GM12878 (cell line): Measurements from ENCODE around the gene GLS. TPM values are rescaled to one million over a fixed set of nuclear protein-coding genes. Genes with fewer than 3 reads are reported as not detected.

ENCODE experiments used
- ATAC-seq: fragments of 200-7000 bp; cut with Tn5 transposase; 3 replicates; pipeline ENCODE4 v1.9.1; 2020; ENCODE audit warnings: mild to moderate bottlenecking, moderate library complexity
- BruUV-seq: library from RNA; stranded (reverse); fragments of 400-500 nt; replicated peaks from 2 replicates; lab custom pipeline; 2021; lab: Mats Ljungman, UMichigan
- CTCF ChIA-PET: fragments of 300-600 bp; sonication (Branson Sonifier 250); formaldehyde crosslinking; extraction: SDS; loops from one replicate; lab custom pipeline; 2021; ENCODE audit warnings: inconsistent platforms; lab: Yijun Ruan, JAX
- POLR2A ChIA-PET: fragments of 350-600 bp; formaldehyde crosslinking; extraction: SDS; loops from one replicate; lab custom pipeline; 2021; ENCODE audit warnings: inconsistent platforms; lab: Charles Lee
- RAD21 ChIA-PET: fragments of 300-600 bp; sonication (Branson Sonifier 250); formaldehyde crosslinking; loops from one replicate; lab custom pipeline; 2023; ENCODE audit warnings: antibody characterized with exemption; ENCODE audit not compliant: unreplicated experiment; lab: Charles Lee
- SMC1A ChIA-PET: fragments of 300-600 bp; sonication (Branson Sonifier 250); formaldehyde crosslinking; loops from one replicate; lab custom pipeline; 2023; ENCODE audit not compliant: unreplicated experiment, uncharacterized antibody; lab: Charles Lee
- DNase-seq: peaks from one replicate; pipeline ENCODE4 v3.0.0-alpha.2; 2011; ENCODE audit warnings: low read depth, low spot score
- FAIRE-seq: peaks from 3 replicates; lab custom pipeline; 2011; peaks lifted over from hg19 to GRCh38; lab: Jason Lieb, UNC
- H2AFZ ChIP-seq: 2 replicates; pipeline ENCODE4 v1.6.0; 2011; ENCODE audit warnings: low read depth, low read length, control low read depth; ENCODE audit not compliant: control insufficient read depth
- H3K27ac ChIP-seq: 2 replicates; pipeline ENCODE4 v1.5.1; 2011; ENCODE audit warnings: control low read depth; ENCODE audit not compliant: control insufficient read depth, insufficient read depth
- H3K27me3 ChIP-seq, 2 experiments: replicated peaks in 1 of 2; 2 replicates each; pipeline versions ENCODE4 v1.6.0 to v1.6.1; 2011; ENCODE audit warnings: low read length in 1 of 2; ENCODE audit not compliant: control insufficient read depth in 2 of 2, insufficient read depth in 2 of 2
- H3K36me3 ChIP-seq, 2 experiments: 2 replicates each; pipeline ENCODE4 v1.5.1; 2011; ENCODE audit warnings: low read length in 1 of 2; ENCODE audit not compliant: control insufficient read depth in 2 of 2, insufficient read depth in 2 of 2
- H3K4me1 ChIP-seq: 2 replicates; pipeline ENCODE4 v1.6.1; 2011; ENCODE audit warnings: mild to moderate bottlenecking, low read length, moderate library complexity, mixed read lengths; ENCODE audit not compliant: control insufficient read depth, insufficient read depth
- H3K4me2 ChIP-seq: 2 replicates; pipeline ENCODE4 v1.6.0; 2011; ENCODE audit warnings: control low read depth; ENCODE audit not compliant: control insufficient read depth, insufficient read depth
- H3K4me3 ChIP-seq: fragments of 200-600 bp; sonication (generic); 2 replicates; pipeline ENCODE4 v1.5.1; 2016
- H3K79me2 ChIP-seq: 2 replicates; pipeline ENCODE4 v1.6.0; 2011; ENCODE audit warnings: low read length; ENCODE audit not compliant: control insufficient read depth, insufficient read depth
- H3K9ac ChIP-seq: 2 replicates; pipeline ENCODE4 v1.8.0; 2011; ENCODE audit warnings: low read length, control low read depth, mixed read lengths; ENCODE audit not compliant: control insufficient read depth, insufficient read depth
- H3K9me3 ChIP-seq: replicated peaks from 3 replicates; pipeline ENCODE4 v1.5.1; 2011; ENCODE audit warnings: mild to moderate bottlenecking, low read length; ENCODE audit not compliant: control insufficient read depth, insufficient read depth
- H4K20me1 ChIP-seq: 2 replicates; pipeline ENCODE4 v1.6.0; 2011; ENCODE audit not compliant: control insufficient read depth, insufficient read depth
- BCL3 ChIP-seq: IDR thresholded peaks from 2 replicates; pipeline ENCODE4 v1.6.1; 2011; ENCODE audit warnings: borderline replicate concordance, low read depth, mild to moderate bottlenecking, moderate library complexity, low read length; ENCODE audit not compliant: insufficient read depth, poor library complexity, severe bottlenecking
- CEBPB ChIP-seq, 2 experiments: fragments of 150-350 bp in 1 of 2; IDR thresholded peaks; 2 replicates each; pipeline ENCODE4 v1.6.1; 2012 to 2014; ENCODE audit warnings: low read depth in 2 of 2, low read length in 2 of 2, borderline replicate concordance in 1 of 2, inconsistent platforms in 1 of 2
- FOXK2 ChIP-seq: fragments of 450-650 bp; IDR thresholded peaks from 2 replicates; pipeline ENCODE4 v1.6.1; 2017; ENCODE audit warnings: mild to moderate bottlenecking, moderate library complexity
- IKZF2 ChIP-seq, 2 experiments: fragments of 450-650 bp; IDR thresholded peaks; 2 replicates each; pipeline ENCODE4 v1.6.1; 2017; ENCODE audit warnings: mild to moderate bottlenecking in 2 of 2, moderate library complexity in 2 of 2
- JUNB ChIP-seq: IDR thresholded peaks from 2 replicates; pipeline ENCODE4 v1.6.1; 2016; ENCODE audit warnings: antibody characterized with exemption, mild to moderate bottlenecking
- JUND ChIP-seq: IDR thresholded peaks from 2 replicates; pipeline ENCODE4 v1.6.1; 2012; ENCODE audit warnings: low read depth, mild to moderate bottlenecking, low read length, improper control_type of control experiment, moderate library complexity
- MEF2B ChIP-seq: fragments of 450-650 bp; IDR thresholded peaks from 2 replicates; pipeline ENCODE4 v1.6.1; 2018; ENCODE audit warnings: mild to moderate bottlenecking, moderate library complexity; ENCODE audit not compliant: partially characterized antibody, poor library complexity, severe bottlenecking
- MXI1 ChIP-seq: fragments of 150-350 bp; IDR thresholded peaks from 2 replicates; pipeline ENCODE4 v1.6.1; 2011; ENCODE audit warnings: low read depth, mild to moderate bottlenecking, inconsistent platforms, low read length, improper control_type of control experiment
- NR2C2 ChIP-seq: IDR thresholded peaks from 2 replicates; pipeline ENCODE4 v1.6.1; 2011; ENCODE audit warnings: borderline replicate concordance, low read depth; ENCODE audit not compliant: control insufficient read depth, insufficient read length
- NRF1 ChIP-seq: conservative IDR thresholded peaks from 2 replicates; pipeline ENCODE4 v1.6.1; 2011; ENCODE audit warnings: mild to moderate bottlenecking, low read depth, low read length, improper control_type of control experiment
- PML ChIP-seq: IDR thresholded peaks from 2 replicates; pipeline ENCODE4 v1.6.1; 2012; ENCODE audit warnings: low read length, inconsistent platforms
- SKIL ChIP-seq: fragments of 450-650 bp; IDR thresholded peaks from 2 replicates; pipeline ENCODE4 v1.6.1; 2017; ENCODE audit warnings: mild to moderate bottlenecking, low read depth, inconsistent platforms; ENCODE audit not compliant: poor library complexity, severe bottlenecking
- SMC3 ChIP-seq: IDR thresholded peaks from 2 replicates; pipeline ENCODE4 v1.6.1; 2011; ENCODE audit warnings: low read length, improper control_type of control experiment, borderline replicate concordance
- SREBF1 ChIP-seq: IDR thresholded peaks from 2 replicates; pipeline ENCODE4 v1.6.1; 2012; ENCODE audit warnings: mild to moderate bottlenecking, low read length
- SRF ChIP-seq, 2 experiments: IDR thresholded peaks; 2 replicates each; pipeline ENCODE4 v1.6.1; 2011; ENCODE audit warnings: low read depth in 2 of 2, low read length in 2 of 2, mild to moderate bottlenecking in 1 of 2, moderate library complexity in 1 of 2
- STAT3 ChIP-seq: IDR thresholded peaks from 2 replicates; pipeline ENCODE4 v1.6.1; 2011; ENCODE audit warnings: low read depth, low read length, improper control_type of control experiment
- USF1 ChIP-seq: IDR thresholded peaks from 2 replicates; pipeline ENCODE4 v1.6.1; 2011; ENCODE audit warnings: borderline replicate concordance, low read depth, mild to moderate bottlenecking, moderate library complexity, mixed read lengths, low read length; ENCODE audit not compliant: insufficient read depth; ENCODE audit errors: extremely low read length
- ZNF24 ChIP-seq: fragments of 450-650 bp; IDR thresholded peaks from 2 replicates; pipeline ENCODE4 v1.6.1; 2017; ENCODE audit warnings: antibody characterized with exemption, mild to moderate bottlenecking
- ZSCAN29 ChIP-seq: fragments of 450-650 bp; IDR thresholded peaks from 2 replicates; pipeline ENCODE4 v1.6.1; 2017; ENCODE audit warnings: mild to moderate bottlenecking, moderate library complexity
- WGBS: methylation state at CpG from one replicate; pipeline ENCODE4 v1.1.6; 2016; ENCODE audit warnings: low lambda C conversion rate; ENCODE audit not compliant: insufficient replicate concordance, insufficient coverage; ENCODE audit errors: missing lambda C conversion rate; 5-methylcytosine and 5-hydroxymethylcytosine counted together
- in situ Hi-C: fragments of 300-500 bp; cut with MboI; formaldehyde crosslinking; loops from 9 replicates; pipeline ENCODE4 v1.14.3; 2018; ENCODE audit warnings: mixed read lengths
- intact Hi-C: fragments of 100-400 bp; cut with micrococcal nuclease; formaldehyde crosslinking; loops from one replicate; pipeline ENCODE4 v1.14.2; 2022; ENCODE audit not compliant: unreplicated experiment
- polyA plus RNA-seq, 11 experiments: library from polyadenylated mRNA; depleted of rRNA in 4 of 11; unstranded in 6 of 11; stranded (reverse) in 5 of 11; fragments of >200 nt; fragmentation: Nextera tagmentation in 4 of 11; fragmentation: Illumina TruSeq in 1 of 11; extraction: Ambion mirVana in 4 of 11; extraction: Trizol in 1 of 11; gene quantifications; 1 replicate in 1 of 11; 2 replicates in 10 of 11; pipeline versions ENCODE4 v1.2.1 to v1.2.3, GENCODE V29; 2011 to 2016; ENCODE audit warnings: inconsistent platforms in 2 of 11, missing spikeins in 2 of 11, low read depth in 1 of 11
- total RNA-seq, 4 experiments: library from RNA; depleted of rRNA in 3 of 4; stranded (reverse); fragments of >200 nt in 3 of 4; fragmentation: Illumina TruSeq in 1 of 4; extraction: Trizol in 1 of 4; gene quantifications; 2 replicates each; pipeline versions ENCODE4 v1.2.1 to v1.2.3, GENCODE V29; 2013 to 2021

Gene GLS
- total and polyA plus RNA-seq, 10 of the 15 experiments (the other 5 are each of a cell fraction or from before 2014, with no cell fraction given), result 15.7 to 145 (median 70.8) TPM

GRCh38 chr2:190961918-190962487 lies 81.4 kb downstream of the GLS start (continued):
- TF ChIP-seq ZSCAN29 (no peak), CEBPB (IDR thresholded peaks at IDR 0.05; ENCODE audit: borderline replicate concordance in 1 of 2, low read depth in 2 of 2, low read length in 2 of 2) (no peak), SREBF1 (no peak), STAT3 (no peak), USF1 (no peak), IKZF2 (IDR thresholded peaks at IDR 0.05) (peak; percentile 20 to 23; a peak in 1 of 4 replicates), FOXK2 (no peak), ZNF24 (no peak), JUND (no peak), MEF2B (peak; percentile 77), NRF1 (no peak), PML (0 out of 2 replicates have a peak, but pooled peaks have one; percentile 33)

- POLR2A ChIA-PET, result interaction anchor here (1.3 kb wide), 1 partner anchor 56 kb away, joined by 3 read pairs; no protein-coding TSS in a partner anchor
- in situ Hi-C loops (no loop called here), intact Hi-C loops (loop anchor here (5.0 kb wide), 1 partner anchor 111 kb away; no protein-coding TSS in a partner anchor)
- TF ChIP-seq NR2C2, result no peak
- no peak for TF ChIP-seq SMC3
- TF ChIP-seq BCL3, result peak; percentile 22
- TF ChIP-seq JUNB, result no peak
- TF ChIP-seq SRF (IDR thresholded peaks at IDR 0.05; ENCODE audit: low read depth in 2 of 2, low read length in 2 of 2), result no peak
- no peak for TF ChIP-seq MXI1
- TF ChIP-seq SKIL, result no peak
- no peak for TF ChIP-seq NRF1
- TF ChIP-seq PML, result peak; percentile 0; the same call in 1 of the 2 replicates
These were observed 82.5 kb downstream of the GLS start for GRCh38 chr2:190963088-190963487.

More at GRCh38 chr2:190963088-190963487, 82.5 kb downstream of the GLS start:
- Histone ChIP-seq H3K4me3 (no peak overlapping the region), H3K79me2 (no peaks in the 10 kb centered on the region), H3K4me1 (no peaks in the 10 kb centered on the region), H3K27ac (no peak overlapping the region), H3K27me3 (no peaks in the 10 kb centered on the region), H2AFZ (no peak overlapping the region), H3K36me3 (peaks cover 12 to 34% of the 10 kb centered on the region in 2 experiments), H3K4me2 (no peak overlapping the region), H3K9ac (no peak overlapping the region), H4K20me1 (no peaks in the 10 kb centered on the region), H3K9me3 (no peaks in the 10 kb centered on the region)
- DNase-seq (no peak), ATAC-seq (no peak), FAIRE-seq (no peak)
- ChIA-PET RAD21 (interaction anchor here (1.1 to 1.8 kb wide), 4 partner anchors 11 to 112 kb away, joined by 3 to 6 read pairs (median 4); no protein-coding TSS in a partner anchor), SMC1A (interaction anchor here (1.1 to 1.6 kb wide), 6 partner anchors 12 to 109 kb away, joined by 3 to 7 read pairs (median 4); no protein-coding TSS in a partner anchor), CTCF (interaction anchor here (0.7 to 3.0 kb wide), 5 partner anchors 9 to 182 kb away, joined by 3 to 15 read pairs (median 4); no protein-coding TSS in a partner anchor)
- no TSS peak for BruUV-seq
- WGBS, result 98% methylated on average over 2 of the region's 2 CpGs
